ENCODE results near the gene EPN3.

Gene EPN3

DNA sequence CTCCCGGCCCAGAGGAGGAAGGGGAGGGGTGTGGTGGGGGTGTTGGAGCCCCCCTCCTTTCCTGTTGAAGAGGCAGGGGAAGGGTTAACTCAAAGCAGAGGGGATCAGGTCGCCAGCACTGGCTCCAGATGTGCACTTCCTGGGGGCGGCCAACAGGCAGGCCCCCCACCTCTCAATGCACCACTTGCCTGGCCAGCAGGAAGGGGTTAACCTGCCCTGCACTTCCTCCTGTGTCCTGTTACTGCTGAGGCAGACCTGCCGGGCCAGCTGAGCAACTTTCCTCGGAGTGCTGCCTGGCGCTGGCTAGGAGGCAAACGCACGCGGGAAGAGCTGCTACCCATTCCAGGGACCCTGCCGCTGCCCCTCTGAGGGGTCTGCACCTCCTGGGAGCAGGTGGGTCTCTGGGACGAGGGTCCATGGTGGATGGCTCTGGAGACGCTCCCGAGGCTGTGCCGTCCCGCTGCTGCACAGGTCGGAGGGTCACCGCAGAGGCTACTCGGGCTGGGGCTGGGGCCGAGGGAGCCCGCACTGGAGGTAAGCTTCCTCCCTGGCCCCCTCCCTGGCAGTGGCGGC is at the start of gene EPN3:
Gene EPN3 (plus strand): TSS at position 284 of the 573 bp plus-strand sequence. CDS start 3,822 bp downstream, outside the sequence.
- no peak for DNase-seq (ENCODE audit: low spot score)

DNA sequence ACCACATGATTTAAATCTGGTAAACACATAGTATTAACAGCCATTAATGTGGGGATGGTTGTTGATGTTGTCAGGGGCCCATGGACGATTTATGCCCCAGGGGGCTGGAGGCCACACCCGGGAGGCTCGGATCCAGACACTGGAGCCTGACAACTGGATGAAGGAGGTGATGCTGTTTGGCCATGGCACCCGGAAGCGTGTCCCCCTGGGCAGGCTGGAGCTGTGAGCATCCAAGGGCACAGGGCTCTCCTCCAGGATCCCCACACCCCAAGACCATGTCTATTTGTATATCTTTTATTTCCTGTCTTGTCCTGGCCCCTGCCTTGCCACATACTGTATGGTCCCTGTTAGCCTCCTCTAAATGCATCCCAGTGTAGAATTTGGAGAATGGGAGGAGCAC is 49.3 kb upstream of the EPN3 start:
- DNase-seq (ENCODE audit: low spot score): no peak

DNA sequence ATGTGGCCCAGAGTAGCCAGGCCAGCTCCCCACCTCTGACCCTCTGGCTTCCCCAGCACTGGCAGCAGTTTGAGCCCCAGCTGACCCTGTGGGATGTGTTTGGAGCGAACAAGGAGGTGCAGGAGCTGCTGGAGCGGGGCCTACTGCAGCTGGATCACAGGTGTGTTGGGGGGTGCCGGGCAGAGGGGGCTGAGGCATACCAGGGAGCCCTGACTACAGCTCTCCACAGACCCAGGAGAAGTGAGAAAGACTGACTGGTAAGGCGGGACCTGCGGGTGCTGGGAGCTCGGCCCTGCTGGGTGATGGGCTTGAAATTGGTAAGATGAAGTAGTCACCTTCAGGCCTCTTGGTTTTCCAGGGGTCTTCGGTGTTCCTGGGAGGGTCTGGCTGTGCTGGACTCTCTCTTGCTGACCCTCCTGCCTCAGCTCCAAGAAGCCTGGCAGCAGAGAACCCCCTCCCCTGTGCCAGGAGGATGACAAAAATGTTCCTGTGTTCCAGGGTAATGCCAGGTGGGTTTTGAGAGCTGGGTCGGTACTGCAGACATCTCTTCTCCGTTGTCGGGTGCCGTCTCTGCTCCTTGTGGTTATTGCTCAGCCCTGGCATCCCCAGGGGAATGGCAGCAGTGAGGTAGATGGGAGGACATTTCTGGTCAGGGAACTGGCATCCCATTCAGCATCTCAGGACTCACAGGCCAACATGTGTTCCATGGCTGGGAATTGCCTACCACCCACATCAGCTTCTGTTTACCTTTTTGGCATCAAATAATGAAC is 48.0 kb upstream of the EPN3 start:
- no peak for DNase-seq (ENCODE audit: low spot score)

DNA sequence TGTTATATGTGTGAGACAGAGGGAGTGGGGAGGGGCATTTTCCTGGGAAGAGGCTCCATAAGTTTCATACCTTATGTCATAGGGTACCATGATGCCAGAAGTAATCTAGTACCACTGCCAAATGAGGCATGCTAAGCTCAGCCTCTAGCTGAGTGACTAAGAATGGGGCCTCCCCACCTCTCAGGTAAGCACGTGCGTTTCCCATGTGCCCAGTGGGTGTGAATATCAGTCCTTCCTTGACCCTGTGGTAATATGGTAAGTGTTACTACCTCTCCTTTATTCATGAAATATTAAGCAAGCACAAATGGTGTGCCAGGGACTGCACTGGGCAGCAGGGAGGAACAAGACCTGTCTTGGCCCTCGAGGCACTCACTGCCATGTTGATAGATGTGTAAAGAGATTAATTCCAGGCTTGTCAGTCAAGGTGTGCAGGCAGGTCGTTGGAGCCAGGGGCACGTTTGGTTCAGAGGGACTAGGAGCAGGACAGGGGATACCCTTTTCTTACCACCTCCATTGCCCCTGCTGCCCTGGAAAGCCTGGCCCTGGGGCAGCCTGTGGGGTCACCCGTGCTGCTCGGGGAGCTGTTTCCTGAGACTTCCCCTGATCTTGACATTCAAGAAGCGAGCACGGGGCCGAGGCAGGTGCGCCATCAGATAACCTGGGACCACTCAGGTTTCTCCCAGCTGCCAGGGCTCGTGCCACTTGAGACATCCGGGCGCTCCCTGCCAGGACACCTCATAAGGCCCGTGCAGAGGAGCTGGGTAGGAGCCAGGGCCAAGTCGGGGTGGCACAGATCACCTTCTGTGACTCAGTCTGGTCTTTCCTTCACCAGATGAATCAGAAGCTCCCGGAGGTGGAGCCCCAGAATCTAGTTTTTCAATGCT is 45.1 kb upstream of the EPN3 start:
- no peak for DNase-seq (ENCODE audit: low spot score)

DNA sequence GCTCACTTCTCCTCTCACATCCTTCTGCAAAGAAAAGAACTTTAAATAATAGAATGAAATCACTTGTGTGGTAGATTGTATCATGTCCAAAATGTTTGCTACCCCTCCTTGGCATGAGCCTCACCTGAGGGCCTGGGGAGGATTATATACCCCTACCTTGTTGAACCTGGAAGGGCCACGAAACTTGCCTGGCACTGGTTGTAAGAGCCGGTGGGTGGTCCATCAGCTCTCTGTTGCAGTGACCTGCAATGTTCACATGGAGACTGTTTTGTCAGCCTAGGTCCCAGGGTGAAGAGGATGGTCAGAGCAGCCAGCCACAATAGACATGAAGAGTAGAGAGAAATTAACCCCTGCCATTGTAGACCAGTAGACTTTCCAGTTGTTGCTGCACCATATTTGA is 43.7 kb upstream of the EPN3 start:
- DNase-seq (ENCODE audit: low spot score): no peak

DNA sequence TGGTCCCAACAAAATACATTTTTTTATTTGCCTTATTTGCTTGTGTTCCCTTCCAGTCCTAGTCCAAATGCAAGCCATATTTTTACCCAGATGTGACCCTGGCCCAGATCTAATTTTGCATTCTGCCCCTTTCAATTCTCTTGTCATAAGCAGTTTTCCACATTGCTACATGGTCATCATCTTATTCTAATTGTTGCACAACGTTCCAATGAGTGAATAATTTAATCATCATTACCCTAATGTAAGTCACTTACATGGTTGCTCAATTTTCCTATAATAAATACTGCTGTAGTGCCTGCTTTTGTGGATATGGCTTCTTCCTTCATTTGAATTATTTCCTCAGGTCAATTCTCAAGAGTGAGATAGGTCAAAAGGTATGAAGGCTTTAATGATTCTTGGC is 41.0 kb upstream of the EPN3 start:
- no peak for DNase-seq (ENCODE audit: low spot score)

DNA sequence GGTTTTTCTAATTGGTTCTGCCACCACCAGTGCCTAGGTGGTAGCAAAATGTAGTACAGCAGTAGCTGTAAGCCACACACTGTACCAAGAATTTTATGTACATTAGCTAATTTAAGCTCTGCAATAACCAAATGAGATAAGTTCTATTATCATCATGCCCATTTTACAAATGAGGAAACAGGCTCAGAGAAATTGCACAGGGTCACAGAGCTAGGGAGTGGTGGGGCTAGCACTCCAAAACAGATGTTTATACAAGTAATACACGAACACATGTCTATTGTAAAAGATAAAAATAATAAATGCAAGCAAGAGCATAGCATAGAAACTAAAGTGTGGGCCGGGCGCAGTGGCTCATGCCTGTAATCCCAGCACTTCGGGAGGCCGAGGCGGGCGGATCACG is 40.3 kb upstream of the EPN3 start:
- no peak for DNase-seq (ENCODE audit: low spot score)

DNA sequence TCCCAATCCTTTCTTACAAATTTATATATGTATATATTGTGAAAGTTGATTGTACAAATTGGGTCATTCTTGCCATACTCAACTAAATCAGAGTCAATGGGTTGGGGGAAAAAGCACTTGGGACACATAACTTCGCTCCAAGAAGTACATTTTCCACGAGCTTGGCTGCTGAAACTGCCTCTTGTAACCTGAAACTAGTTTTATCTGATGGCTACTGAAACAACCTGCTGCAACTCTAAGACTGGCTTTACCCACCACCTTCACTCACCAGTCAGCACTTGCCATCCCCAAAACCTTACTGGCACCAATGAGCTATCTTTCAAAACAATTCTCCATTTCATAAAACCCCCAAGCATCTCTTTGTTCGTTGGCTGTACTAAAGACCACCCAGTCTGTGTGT is 38.8 kb upstream of the EPN3 start:
- DNase-seq (ENCODE audit: low spot score): no peak

DNA sequence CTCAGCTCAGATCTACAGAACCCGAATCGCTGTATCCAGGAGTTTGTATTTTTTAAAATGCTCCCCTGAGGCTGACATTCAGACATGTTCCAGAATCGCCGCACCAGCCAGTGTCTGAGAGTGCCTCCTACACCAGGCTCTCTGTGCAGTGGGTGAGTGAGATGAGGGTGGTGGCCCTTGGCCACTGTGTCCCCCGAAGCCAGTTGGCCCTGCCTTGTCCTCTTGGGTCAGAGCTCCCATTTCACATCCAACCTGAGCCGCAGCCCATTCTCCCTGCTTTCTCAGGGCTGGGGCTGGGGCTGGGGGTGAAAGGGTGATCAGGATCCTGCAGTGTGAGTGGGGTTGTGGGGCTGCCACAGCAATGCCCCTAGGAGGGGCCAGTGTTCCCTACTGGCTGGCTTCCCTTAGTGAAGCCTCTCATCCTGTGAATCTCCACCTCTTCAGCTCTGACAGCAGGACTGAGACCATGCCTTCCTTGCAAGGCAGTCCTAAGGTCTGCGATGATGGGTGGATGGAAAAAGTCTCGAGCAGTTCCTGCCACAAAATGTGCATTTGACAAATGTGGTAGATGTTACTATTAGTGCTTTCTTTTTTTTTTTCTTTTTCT is 37.2 kb upstream of the EPN3 start:
- DNase-seq (ENCODE audit: low spot score): no peak

DNA sequence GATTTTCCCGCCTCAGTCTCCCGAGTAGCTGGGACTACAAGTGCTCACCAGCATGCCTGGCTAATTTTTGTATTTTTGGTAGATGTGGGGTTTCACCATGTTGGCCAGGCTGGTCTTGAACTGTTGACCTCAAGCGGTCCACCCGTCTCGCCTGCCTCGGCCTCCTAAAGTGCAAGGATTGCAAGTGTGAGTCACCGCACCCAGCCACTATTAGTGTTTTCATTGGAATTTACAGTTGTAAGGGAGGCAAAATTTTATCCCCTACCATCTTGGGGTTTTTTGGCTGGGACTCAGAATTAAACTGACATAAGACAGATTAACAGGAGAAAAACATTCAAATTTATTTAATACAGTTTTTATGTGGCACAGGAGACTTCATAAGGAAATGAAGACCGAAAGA is 36.6 kb upstream of the EPN3 start:
- DNase-seq (ENCODE audit: low spot score): no peak

DNA sequence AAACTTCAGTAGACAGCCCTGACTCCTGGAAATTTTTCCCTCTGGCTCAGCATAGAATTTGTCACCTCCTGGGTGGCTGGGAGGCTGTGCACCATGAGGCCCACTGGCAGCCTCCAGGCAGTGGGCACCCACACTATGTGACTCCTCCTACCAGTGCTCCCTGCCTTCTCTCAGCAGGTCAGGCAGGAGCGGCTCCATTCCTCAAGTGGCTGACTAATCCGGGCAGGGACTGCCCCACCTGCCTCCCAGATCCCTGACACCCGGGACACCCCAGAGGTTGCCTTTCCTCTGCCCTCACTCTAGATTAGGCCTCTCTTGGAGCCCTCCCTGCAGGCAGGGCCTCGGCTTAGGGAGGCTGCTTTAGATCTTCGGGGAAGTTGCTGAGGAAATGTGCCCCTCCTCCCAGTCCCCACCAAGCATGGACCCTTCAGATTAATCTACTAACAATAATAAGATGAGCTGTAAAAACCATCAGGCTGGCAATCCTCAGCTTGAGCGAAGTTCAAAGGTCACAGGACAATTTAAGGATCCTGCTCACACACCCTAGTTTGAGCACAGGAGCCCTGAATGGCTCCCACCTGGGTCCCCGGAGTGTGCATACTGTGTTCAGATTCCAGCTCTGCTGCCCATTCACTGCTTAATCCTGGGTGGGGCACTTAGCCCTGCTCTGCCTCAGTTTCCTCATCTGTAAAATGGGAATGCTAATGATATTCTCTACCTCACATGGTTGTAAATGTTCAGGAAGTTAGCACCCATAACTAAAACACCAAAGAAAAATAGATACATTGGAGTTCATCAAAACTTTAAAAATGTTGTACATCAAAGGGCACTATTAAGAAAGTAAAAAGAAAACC is 34.3 kb upstream of the EPN3 start:
- no peak for DNase-seq (ENCODE audit: low spot score)

DNA sequence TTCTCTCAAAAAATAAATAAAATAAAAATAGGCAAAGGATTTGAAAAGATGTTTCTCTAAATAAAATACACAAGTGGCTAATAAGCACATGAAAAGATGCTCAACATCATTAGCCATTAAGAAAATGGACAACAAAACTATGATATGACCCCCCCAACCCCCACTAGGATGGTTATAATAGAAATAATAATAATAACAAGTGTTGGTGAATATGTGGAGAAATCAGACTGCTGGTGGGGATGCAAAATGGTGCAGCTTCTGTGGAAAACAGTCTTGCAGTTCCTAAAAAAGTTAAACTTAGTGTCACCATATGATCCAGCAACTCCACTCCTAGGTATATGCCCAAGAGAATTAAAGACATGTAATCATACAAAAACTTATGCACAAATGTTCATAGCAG is 33.3 kb upstream of the EPN3 start:
- no peak for DNase-seq (ENCODE audit: low spot score)

DNA sequence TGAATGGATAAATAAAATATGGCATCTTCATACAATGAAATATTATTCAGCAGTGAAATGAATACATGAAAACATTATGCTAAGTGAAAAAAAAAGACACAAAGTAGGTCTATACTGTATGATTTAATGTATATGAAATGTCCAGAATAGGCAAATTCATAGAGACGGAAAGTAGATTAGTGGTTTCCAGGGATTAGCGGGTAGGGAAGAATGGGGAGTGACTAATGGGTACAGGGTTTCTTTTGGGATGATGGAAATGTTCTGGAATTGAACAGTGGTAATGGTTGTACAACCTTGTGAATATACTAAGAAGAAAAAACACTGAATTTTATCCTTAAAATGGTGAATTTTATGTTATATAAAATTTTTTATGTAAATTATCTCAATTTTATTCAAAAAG is 32.8 kb upstream of the EPN3 start:
- DNase-seq (ENCODE audit: low spot score): no peak

DNA sequence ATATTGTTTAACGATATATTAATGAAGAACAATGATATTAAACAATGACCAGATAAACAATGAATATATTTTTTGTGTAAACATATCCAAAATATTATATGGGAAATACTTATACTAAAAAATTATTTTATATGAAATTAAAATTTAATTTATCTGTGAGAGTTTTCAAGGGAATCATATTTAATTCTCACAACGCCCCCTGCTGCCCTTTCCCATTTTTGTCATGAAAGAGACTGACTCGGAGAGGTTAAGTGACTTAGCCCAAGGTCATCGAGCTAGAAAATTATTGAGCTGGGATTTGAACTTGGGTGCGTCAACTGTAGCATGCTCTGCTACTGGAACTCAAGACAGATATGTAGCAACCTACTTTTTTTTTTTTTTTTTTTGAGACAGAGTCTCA is 31.5 kb upstream of the EPN3 start:
- DNase-seq (ENCODE audit: low spot score): no peak

DNA sequence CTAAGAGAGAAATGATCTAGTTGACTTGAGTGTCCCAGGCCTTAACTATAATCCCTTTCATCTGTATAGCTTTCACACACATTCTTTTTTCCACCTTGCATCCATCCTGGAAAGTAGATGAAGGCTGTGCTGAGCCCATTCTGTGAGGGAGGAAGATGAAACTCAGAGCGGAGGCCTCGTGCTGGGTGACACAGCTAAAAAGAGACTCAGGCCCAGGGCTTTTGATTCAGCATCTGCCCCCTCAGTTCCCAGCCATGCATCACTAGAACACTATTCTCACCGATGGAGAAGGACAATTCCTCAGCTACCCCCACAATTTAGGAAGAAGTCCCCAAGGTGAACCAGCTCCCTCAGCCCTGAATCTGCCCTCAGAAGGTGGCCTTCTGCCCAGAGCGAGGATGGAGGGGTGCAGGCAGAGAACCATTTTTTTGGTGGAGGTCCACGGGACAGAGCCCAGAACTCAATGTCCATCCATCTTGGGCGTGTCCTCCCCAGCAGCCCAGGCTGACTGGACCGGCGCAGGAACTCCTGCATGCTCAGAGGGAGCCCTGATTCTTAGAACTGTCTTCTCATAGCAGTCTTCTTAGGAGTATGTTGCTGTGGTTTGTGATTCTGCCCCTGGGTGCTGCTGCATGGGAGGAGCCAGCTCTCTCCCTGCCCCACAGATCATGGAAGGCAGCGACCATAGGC is 30.1 kb upstream of the EPN3 start:
- no peak for DNase-seq (ENCODE audit: low spot score)

DNA sequence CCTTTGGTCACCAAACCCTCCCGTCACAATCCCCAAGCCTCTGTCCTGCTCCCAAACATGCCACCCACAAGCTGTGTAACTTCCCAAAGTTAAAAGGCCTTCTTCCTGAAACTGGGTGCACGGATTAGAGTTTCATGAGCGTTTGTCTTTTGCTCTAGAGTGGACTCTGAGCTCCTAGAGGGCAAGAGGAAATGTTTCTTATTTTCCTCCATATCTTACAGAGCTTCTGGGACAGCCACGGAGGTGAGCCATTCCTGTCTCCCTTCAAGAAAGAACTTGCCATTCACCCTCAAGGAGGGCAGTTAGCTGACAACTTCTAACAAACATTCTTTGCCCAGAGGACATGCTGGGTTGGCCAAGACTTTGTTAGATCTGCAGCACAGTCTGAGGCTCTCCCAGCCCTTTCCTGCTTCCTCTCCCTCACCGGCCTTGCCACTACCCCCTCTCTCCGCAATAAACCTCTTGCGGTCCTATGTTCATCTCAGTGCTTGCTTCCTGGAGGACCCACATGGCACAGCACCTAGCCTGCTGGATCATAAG is 26.9 kb upstream of the EPN3 start:
- no peak for DNase-seq (ENCODE audit: low spot score)

DNA sequence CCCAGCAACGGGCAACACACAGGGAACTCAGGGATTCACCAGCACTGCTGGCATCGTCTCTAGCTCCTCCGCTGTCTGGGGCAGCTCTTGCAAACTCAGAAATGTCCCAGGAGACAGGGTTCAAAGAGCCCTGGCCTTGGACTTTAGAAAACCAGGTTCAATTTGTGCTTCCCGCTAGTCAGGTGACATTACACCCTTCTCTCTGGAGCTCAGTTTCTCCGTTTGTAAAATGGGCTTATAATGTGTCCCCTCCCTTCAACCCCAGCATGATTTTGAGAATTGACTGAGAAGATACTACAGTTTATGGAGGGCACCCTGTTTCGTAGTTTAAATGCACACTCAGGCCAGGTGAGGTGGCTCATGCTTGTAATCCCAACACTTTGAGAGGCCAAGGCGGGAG is 26.2 kb upstream of the EPN3 start:
- DNase-seq (ENCODE audit: low spot score): no peak

DNA sequence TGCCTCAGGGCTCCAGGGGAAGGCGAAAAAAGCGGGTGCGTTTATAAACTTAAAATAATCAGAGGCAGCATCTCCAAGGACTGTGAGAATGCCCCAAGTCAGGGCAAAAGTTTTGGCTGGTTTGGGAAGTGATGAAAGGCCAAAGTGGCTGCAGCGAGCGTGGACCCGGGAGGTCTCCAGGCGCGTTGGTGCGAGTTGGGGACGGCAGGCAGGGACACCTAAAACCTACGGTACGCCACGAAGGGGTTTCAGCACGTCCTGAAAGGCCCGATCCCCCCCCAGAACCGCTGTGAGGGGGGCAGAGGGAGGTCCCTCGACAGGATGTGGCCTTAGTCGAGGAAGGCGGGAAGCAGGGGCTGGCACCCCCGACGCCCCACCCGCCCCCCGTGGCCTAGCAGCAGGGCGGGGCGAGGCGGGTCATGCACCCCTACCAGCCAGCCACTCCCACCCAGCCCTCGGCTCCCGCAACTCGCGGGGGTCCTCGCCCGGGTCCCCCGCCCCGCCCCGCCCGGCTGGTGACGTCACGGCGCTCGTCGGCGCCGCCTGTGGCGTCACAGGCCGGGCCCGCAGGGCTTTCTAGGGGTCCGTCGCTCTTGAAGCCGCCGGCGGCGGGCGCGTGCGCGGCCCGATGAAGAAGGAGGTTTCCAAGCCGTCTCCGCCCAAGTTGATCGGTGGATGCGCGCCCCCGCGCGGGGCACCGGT is 24.5 kb upstream of the EPN3 start, which contains the start of gene MYCBPAP:
Gene MYCBPAP (plus strand): TSS at position 569 of the 702 bp plus-strand sequence. CDS start 236 bp downstream, outside the sequence.
- DNase-seq (ENCODE audit: low spot score): peak; percentile 60

DNA sequence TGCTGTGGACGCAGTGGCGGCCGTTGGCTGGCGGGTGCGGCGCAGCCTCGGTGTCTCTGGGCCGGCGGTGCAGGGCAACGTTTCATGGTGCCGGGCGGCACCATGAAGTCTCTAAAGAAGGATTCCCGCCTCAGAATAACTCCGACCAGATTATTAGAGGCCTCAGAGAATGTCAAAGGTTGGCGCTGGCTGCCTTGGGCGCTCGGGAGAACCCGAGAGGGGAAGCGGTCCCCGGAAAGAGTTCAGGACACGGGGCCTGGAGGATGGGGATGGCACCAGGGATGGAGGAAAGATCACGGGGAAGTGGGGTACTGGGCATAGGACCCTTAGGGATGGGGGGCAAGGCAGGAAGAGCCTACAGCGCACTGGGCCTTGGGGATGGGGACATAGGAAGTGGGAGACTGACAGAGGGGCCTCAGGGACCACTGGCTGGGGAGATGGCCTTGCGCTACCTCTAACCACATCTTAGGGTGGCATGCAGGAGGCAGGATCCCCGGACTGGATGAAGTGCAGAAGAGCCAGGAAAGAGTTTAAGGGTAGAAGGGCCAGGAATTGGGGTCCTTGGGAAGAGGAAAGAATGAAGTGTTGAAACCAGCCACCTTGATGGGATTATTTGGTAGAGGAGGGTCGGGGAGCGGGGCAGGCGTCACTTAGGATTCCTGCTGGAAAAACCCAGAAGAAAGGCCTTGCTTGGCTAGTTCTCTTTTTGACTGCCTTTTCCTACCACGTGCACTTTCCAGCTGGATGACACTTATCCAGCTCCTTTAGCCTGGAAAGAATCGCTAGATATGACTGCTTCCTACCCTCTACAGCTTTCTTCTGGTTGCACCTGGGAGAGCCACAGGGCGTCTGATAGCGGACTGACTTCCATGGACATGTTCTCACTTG is 23.7 kb upstream of the EPN3 start:
- DNase-seq (ENCODE audit: low spot score): no peak

Data from globus pallidus (tissue), 1 donor.